Muscle layer of colon (tissue), 2 donors: ENCODE measurements around the gene NEIL3.

Experiments used
- H3K27ac ChIP-seq: one replicate; pipeline ENCODE4 v1.7.0; 2013; ENCODE audit warnings: low read depth, mild to moderate bottlenecking, low read length, moderate library complexity
- H3K27me3 ChIP-seq, 2 donors: one replicate each; pipeline ENCODE4 v1.7.0; 2013; ENCODE audit warnings: low read length in 2 of 2, mild to moderate bottlenecking in 2 of 2; ENCODE audit not compliant: insufficient read depth in 2 of 2, control insufficient read depth in 1 of 2
- H3K36me3 ChIP-seq: one replicate; pipeline ENCODE4 v1.7.0; 2013; ENCODE audit warnings: mild to moderate bottlenecking, low read length; ENCODE audit not compliant: insufficient read depth
- H3K4me1 ChIP-seq: one replicate; pipeline ENCODE4 v1.7.0; 2013; ENCODE audit warnings: mild to moderate bottlenecking, low read length; ENCODE audit not compliant: insufficient read depth
- H3K4me3 ChIP-seq, 2 donors: one replicate each; pipeline ENCODE4 v1.7.0; 2013; ENCODE audit warnings: low read length in 2 of 2, low read depth in 1 of 2, mild to moderate bottlenecking in 1 of 2, moderate library complexity in 1 of 2
- H3K9ac ChIP-seq: one replicate; pipeline ENCODE4 v1.7.0; 2013; ENCODE audit warnings: low read length
- H3K9me3 ChIP-seq: one replicate; pipeline ENCODE4 v1.7.0; 2013; ENCODE audit warnings: mild to moderate bottlenecking, low read length
- donor health status: abdominal sarcoma.
- donor health status: Adenocarcinoma of cecum.

Gene NEIL3

DNA sequence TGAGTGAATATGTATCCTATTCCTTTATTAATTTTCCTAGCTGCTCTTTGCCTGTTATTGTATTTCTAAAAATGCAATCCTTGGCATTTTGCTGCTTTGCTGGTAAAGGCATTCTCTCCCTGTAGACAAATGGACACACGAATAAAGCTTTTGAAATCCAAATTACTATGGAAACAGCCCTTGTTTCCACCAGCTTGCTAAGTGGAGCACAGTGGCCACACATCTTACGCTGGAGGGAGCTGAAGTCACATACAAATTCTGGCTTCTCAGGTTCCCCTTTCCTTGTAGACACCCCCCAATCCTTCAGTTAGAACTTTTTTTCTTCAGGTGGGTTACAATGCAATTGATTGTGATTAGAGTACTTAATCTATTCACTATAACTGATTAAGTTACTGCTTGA lies 66.3 kb downstream of the NEIL3 start:
- Histone ChIP-seq H3K4me1 (no peaks in the 10 kb centered on the region), H3K9ac (no peak overlapping the region), H3K36me3 (no peaks in the 10 kb centered on the region), H3K9me3 (no peaks in the 10 kb centered on the region), H3K27ac (no peak overlapping the region), H3K4me3 (no peak overlapping the region), H3K27me3 (no peaks in the 10 kb centered on the region)

DNA sequence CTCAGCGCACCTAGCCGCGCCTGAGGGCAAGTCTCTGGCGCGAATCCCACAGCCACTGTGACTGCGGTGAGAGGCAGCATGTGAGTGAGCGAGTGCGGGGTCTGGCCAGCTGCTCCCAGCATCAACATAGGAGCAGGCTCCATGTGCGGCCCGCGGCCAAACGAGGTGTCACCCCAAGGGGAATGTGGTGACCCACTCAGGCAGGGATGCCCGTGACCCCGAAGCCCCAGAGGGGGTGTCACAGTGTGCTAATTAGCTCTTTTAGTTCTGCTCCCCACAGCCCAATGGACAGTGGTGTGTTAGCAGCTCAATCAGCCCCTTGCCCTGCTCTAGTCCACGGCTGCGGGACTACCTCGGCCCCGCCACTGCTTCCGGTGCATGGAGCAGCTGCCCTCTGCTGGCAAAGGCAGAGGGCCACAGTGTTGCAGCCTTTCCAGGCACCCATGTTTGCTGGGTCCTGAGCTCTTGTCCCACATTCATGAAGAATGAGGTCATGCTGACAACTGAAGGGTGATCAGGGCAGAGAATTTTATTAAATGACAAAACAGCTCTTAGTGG lies 71.1 kb downstream of the NEIL3 start:
- no peak overlapping the region for H3K9ac ChIP-seq

DNA sequence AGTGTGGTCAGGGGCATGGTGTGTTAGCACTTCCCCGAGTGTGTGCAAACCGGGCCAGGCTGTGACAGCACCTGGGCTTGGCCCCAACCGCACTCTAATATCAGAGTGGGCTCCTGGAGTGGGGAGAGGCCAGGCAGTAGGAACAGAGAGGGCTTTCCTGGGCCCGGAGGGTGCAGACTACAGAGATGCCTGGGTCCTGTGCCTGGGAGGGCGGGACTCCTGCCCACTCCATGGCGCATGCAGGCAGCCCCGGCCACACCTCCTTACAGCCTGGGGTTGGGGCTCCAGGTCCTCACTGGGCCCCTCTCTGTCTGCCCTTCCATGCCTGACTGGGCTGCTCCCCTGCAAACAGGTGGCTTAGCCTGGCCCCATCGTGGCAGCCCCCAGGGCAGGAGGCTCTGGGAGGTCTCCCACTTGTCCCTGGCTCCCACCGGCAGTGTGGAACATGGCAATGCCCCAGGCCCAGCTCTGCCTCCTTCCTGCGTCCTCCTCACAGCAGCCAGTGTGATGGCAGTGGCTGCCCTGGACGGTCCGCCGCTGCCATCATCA lies 72.2 kb downstream of the NEIL3 start:
- H3K9ac ChIP-seq, result no peak overlapping the region
- H3K27ac ChIP-seq, result no peak overlapping the region
- H3K9me3 ChIP-seq, result no peaks in the 10 kb centered on the region
- no peak overlapping the region for H3K4me3 ChIP-seq
- H3K4me1 ChIP-seq, result no peaks in the 10 kb centered on the region
- no peaks in the 10 kb centered on the region for H3K27me3 ChIP-seq
- no peaks in the 10 kb centered on the region for H3K36me3 ChIP-seq

More for the DNA sequence above, 71.1 kb downstream of the NEIL3 start:
- Histone ChIP-seq H3K27ac (no peak overlapping the region), H3K4me3 (no peak overlapping the region), H3K4me1 (no peaks in the 10 kb centered on the region), H3K9me3 (no peaks in the 10 kb centered on the region), H3K27me3 (no peaks in the 10 kb centered on the region), H3K36me3 (no peaks in the 10 kb centered on the region)

DNA sequence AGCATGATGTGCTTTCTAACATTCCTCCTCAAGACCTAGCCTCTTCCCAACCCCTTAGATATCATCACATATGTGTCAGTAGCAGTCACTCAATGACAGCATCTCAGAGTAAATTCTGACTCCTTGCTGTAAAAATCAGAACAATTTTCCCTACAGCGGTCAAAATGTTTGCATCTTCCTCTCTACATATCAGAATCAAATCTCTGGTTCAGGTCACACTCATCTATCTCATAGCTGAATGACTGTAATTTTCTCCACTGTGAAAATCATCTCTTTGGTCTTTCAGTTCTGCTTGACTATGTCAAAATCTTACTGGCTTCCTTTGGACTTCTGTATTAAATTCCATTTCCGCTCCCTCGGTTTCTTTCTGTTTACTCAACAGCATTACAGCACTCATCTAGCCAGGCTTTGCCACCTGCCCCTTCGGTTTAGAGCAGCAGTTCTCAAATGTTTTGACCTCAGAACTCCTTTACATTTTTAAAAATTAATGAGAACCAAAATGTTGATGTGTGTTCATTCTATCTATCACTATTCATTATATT lies 75.3 kb downstream of the NEIL3 start:
- no peaks in the 10 kb centered on the region for H3K9me3 ChIP-seq

DNA sequence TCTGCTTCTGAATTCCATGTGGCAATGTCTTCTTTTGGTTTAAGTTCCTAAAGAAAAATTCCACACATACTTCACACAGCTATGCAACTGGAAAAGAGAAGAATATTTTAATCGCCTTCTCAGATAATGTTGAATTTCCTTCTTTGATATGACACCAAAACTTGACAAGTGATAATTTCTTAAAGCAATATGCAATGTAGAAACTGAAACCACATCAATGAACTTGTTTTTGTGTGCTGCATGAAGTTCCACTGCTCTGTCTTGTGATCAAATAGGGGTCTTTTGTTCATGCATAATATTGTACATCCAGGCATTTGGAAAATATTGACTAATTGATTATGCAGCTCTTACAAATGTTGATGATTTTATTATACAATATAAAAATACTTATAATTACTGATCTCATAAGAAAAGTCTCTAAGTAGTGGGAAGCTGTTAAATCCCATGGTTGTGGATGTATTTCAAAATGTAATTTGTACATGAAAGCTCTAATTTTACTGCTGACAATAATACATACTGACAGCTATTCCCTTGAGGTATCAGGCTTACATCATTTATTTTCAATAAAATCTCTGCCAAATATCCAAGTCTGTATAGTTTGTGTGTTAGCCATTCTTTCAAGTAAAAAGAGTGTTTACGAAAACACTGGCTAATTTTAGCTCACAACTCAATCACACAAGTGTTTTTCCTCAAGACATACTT lies 76.1 kb downstream of the NEIL3 start:
- H3K36me3 ChIP-seq, result no peaks in the 10 kb centered on the region
- H3K4me1 ChIP-seq, result no peaks in the 10 kb centered on the region
- H3K9me3 ChIP-seq, result no peaks in the 10 kb centered on the region
- no peak overlapping the region for H3K27ac ChIP-seq
- no peak overlapping the region for H3K9ac ChIP-seq
- H3K4me3 ChIP-seq, result no peak overlapping the region
- no peaks in the 10 kb centered on the region for H3K27me3 ChIP-seq

More for the DNA sequence above, 75.3 kb downstream of the NEIL3 start:
- H3K4me1 ChIP-seq, result no peaks in the 10 kb centered on the region
- H3K4me3 ChIP-seq, result no peak overlapping the region
- no peaks in the 10 kb centered on the region for H3K36me3 ChIP-seq
- no peak overlapping the region for H3K9ac ChIP-seq
- H3K27ac ChIP-seq, result no peak overlapping the region
- no peaks in the 10 kb centered on the region for H3K27me3 ChIP-seq

DNA sequence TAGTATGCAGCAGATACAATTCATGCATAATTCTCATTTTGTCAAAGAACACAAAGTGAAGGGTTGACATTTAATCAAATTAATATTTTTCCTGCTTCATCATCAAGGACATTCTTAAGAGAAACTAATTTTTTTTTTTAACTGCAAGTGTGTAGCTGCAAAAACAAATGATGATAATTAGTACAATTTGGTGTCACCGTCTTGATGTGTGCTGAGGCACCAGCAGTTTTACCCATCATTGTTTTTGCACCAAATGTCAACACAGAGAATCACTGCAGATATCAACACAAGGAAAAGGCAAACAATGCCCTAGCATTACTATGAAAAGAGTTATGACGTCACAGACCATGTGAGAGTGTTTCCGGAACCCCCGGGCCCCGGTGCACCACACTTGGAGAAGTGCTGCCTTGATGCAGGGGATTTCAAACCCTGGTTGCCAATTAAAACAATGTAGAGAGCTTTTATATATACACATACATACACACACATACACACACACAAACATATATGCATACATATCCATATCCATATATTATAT lies 76.7 kb downstream of the NEIL3 start:
- Histone ChIP-seq H3K9me3 (no peaks in the 10 kb centered on the region), H3K36me3 (no peaks in the 10 kb centered on the region), H3K27ac (no peak overlapping the region), H3K27me3 (no peaks in the 10 kb centered on the region), H3K4me3 (no peak overlapping the region), H3K9ac (no peak overlapping the region), H3K4me1 (no peaks in the 10 kb centered on the region)

DNA sequence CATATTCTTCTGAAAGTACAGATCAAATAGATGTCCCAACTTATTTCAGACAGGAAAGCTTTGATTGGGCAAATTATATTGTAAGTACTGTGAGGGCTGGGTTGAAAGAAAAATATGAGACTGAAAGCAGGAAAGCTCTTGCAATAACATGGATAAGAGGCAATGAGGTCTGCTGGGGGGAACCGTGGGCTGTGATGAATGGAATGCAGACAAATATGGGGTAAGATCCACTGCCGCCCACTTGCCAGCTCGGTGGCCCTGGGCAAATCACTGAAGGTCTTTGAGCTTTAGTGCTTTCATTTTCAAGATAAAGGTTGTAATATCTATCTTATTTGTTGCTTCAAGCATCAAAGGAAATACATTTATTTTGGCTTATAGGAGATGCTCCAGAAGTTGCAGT lies 81.6 kb downstream of the NEIL3 start:
- no peaks in the 10 kb centered on the region for H3K27me3 ChIP-seq
- H3K9ac ChIP-seq, result no peak overlapping the region
- H3K27ac ChIP-seq, result no peak overlapping the region
- no peak overlapping the region for H3K4me3 ChIP-seq
- H3K9me3 ChIP-seq, result no peaks in the 10 kb centered on the region
- H3K4me1 ChIP-seq, result no peaks in the 10 kb centered on the region
- no peaks in the 10 kb centered on the region for H3K36me3 ChIP-seq

DNA sequence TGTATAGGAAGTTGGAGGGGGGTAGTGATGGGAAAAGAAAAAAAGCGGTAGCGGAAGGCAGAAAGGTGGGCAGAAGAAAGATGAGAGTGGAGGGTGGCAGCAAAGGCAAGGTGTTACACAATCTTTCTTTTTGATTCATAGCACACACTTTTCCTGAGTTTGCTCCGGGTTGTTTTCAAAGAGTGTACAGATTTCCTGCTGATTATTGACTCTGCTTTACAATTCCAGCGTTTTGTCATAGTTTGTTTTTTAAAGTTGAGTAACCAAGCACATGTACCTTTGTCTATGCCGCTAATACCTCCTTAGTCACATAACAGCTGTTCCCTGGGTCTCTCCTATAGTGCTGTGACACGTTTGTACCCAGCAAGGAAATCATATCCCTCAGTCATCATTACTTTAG lies 82.3 kb downstream of the NEIL3 start:
- H3K9ac ChIP-seq, result no peak overlapping the region
- no peaks in the 10 kb centered on the region for H3K27me3 ChIP-seq
- H3K4me3 ChIP-seq, result no peak overlapping the region
- no peak overlapping the region for H3K27ac ChIP-seq
- no peaks in the 10 kb centered on the region for H3K4me1 ChIP-seq
- H3K9me3 ChIP-seq, result no peaks in the 10 kb centered on the region
- H3K36me3 ChIP-seq, result no peaks in the 10 kb centered on the region

DNA sequence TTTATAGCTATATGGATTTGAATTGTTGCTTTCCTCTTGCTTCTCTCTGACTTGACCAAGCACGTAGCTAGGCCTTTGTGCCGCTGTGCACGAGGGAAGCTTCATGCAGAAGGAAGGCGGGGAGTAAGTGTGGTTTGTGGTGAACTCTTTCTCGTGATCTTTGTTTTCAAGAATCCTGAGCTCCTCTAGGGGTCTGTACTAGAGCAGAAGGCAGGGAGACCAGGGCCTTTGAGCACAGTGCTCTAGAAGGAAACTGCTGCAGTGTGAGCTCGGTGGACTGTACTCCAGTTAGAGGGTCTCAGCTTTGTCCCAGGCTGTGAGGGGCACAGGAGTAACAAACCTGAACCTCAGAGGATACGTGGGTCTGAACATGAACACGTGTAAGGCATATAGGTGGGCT lies 83.6 kb downstream of the NEIL3 start:
- H3K9me3 ChIP-seq, result no peaks in the 10 kb centered on the region
- H3K27me3 ChIP-seq, result no peaks in the 10 kb centered on the region
- no peaks in the 10 kb centered on the region for H3K4me1 ChIP-seq
- no peak overlapping the region for H3K4me3 ChIP-seq
- H3K9ac ChIP-seq, result no peak overlapping the region
- H3K27ac ChIP-seq, result no peak overlapping the region
- H3K36me3 ChIP-seq, result no peaks in the 10 kb centered on the region

DNA sequence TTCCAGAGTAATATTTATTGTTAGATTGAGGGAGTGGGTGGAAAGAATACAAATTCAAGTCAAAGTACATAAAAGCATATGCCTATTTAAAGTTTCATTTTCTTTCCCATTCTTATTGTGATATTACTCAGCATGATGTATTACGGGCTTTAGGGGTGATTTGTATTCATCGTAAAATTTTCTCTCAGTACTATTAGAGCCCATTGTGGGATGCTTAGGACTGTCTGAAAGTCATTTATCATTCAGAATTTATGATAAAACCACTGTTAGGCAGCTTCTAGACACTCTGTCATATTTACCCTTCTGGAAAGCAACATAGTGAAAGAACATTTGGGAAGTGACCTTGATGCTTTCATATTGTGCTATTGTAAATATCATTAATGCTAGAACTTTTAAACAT lies 86.7 kb downstream of the NEIL3 start:
- Histone ChIP-seq H3K36me3 (no peaks in the 10 kb centered on the region), H3K9me3 (no peaks in the 10 kb centered on the region), H3K4me1 (no peaks in the 10 kb centered on the region), H3K27me3 (no peaks in the 10 kb centered on the region), H3K27ac (no peak overlapping the region), H3K9ac (no peak overlapping the region), H3K4me3 (no peak overlapping the region)

DNA sequence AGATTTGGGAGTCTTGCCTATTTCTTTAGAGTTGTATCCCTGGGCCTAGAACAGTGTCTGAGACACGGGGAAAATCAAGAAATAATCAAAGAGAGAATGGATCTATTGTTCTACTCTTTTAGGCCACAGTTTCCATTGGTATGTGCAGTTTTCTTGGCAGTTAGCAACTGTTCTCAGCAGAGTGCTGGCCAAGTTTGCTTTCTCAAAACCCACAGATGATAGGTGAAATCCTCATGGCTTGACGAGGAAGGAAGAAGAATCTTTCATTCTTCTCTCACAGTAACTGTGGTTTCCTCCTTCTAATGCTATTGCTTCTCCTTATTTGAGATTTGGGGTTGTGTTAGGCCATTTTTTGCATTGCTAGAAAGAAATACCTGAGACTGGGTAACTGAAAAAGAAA lies 90.4 kb downstream of the NEIL3 start:
- no peak overlapping the region for H3K4me3 ChIP-seq
- no peaks in the 10 kb centered on the region for H3K4me1 ChIP-seq
- no peaks in the 10 kb centered on the region for H3K9me3 ChIP-seq
- no peaks in the 10 kb centered on the region for H3K27me3 ChIP-seq
- no peak overlapping the region for H3K9ac ChIP-seq
- H3K36me3 ChIP-seq, result no peaks in the 10 kb centered on the region
- no peak overlapping the region for H3K27ac ChIP-seq
